Calu3 (cell line): ENCODE data around the gene AMN. TPM values are rescaled to one million over a fixed set of nuclear protein-coding genes. Genes with fewer than 3 reads are reported as not detected.

ENCODE experiments used
- BruUV-seq: library from RNA; stranded (reverse); fragments of 400-500 nt; replicated peaks from 2 replicates; lab custom pipeline; 2021; lab: Mats Ljungman, UMichigan
- CTCF ChIA-PET: fragments of 300-600 bp; sonication (Branson Sonifier 250); formaldehyde crosslinking; loops from one replicate; lab custom pipeline; 2022; ENCODE audit warnings: antibody characterized with exemption; lab: Charles Lee
- DNase-seq: peaks from one replicate; pipeline ENCODE4 v3.0.0; 2022
- H3K27ac Mint-ChIP-seq: one replicate; pipeline ENCODE4 v1.8.0; 2022; ENCODE audit warnings: mixed read lengths; ENCODE audit not compliant: unreplicated experiment
- H3K27me3 Mint-ChIP-seq: one replicate; pipeline ENCODE4 v1.8.0; 2022; ENCODE audit warnings: mixed read lengths; ENCODE audit not compliant: unreplicated experiment
- H3K36me3 Mint-ChIP-seq: one replicate; pipeline ENCODE4 v1.8.0; 2022; ENCODE audit warnings: mild to moderate bottlenecking, moderate library complexity, mixed read lengths; ENCODE audit not compliant: insufficient read depth, unreplicated experiment
- H3K4me1 Mint-ChIP-seq: one replicate; pipeline ENCODE4 v1.8.0; 2022; ENCODE audit warnings: mild to moderate bottlenecking, low read depth, mixed read lengths; ENCODE audit not compliant: unreplicated experiment
- H3K4me3 Mint-ChIP-seq: one replicate; pipeline ENCODE4 v1.8.0; 2022; ENCODE audit warnings: mild to moderate bottlenecking, low read depth, moderate library complexity, mixed read lengths; ENCODE audit not compliant: unreplicated experiment
- H3K9me3 Mint-ChIP-seq: one replicate; pipeline ENCODE4 v1.8.0; 2022; ENCODE audit warnings: low read depth, mixed read lengths; ENCODE audit not compliant: unreplicated experiment
- CTCF ChIP-seq: fragments of 200-600 bp; IDR thresholded peaks from one replicate; pipeline ENCODE4 v1.8.0; 2022; ENCODE audit warnings: antibody characterized with exemption; ENCODE audit not compliant: unreplicated experiment
- intact Hi-C: fragments of 100-400 bp; cut with micrococcal nuclease; formaldehyde crosslinking; loops from one replicate; pipeline ENCODE4 v1.10.0; 2022; ENCODE audit not compliant: unreplicated experiment
- total RNA-seq: library from RNA; stranded (reverse); gene quantifications from 2 replicates; pipeline ENCODE4 v1.2.3, GENCODE V29; 2022

AMN gene
- total RNA-seq, 1 experiment from 2014 or later: 13.7 TPM

GRCh38 chr14:102958461-102958860 is 36.0 kb downstream of the AMN start:
- intact Hi-C loops: no loop called here
- no peak for DNase-seq
- Mint-ChIP-seq H3K4me3 (no peak overlapping the region), H3K9me3 (no peaks in the 10 kb centered on the region), H3K4me1 (no peaks in the 10 kb centered on the region), H3K27ac (no peak overlapping the region), H3K36me3 (peaks cover 54% of the 10 kb centered on the region), H3K27me3 (no peaks in the 10 kb centered on the region)
- no peak for TF ChIP-seq CTCF
- CTCF ChIA-PET: no interaction called here
- BruUV-seq: no TSS peak

- TF ChIP-seq CTCF: no peak
- CTCF ChIA-PET: no interaction called here
- no TSS peak for BruUV-seq
- no peak overlapping the region for H3K27ac Mint-ChIP-seq
- peaks cover 60% of the 10 kb centered on the region for H3K36me3 Mint-ChIP-seq
- no peaks in the 10 kb centered on the region for H3K27me3 Mint-ChIP-seq
- no peaks in the 10 kb centered on the region for H3K4me1 Mint-ChIP-seq
- no peak overlapping the region for H3K4me3 Mint-ChIP-seq
- no peaks in the 10 kb centered on the region for H3K9me3 Mint-ChIP-seq
- no peak for DNase-seq
- intact Hi-C loops: no loop called here
These were observed 39.7 kb downstream of the AMN start for GRCh38 chr14:102962111-102962627.

- no peaks in the 10 kb centered on the region for H3K4me1 Mint-ChIP-seq
- H3K9me3 Mint-ChIP-seq: no peaks in the 10 kb centered on the region
- intact Hi-C loops: no loop called here
- CTCF ChIA-PET: no interaction called here
- no peaks in the 10 kb centered on the region for H3K27me3 Mint-ChIP-seq
- no peak overlapping the region for H3K27ac Mint-ChIP-seq
- peaks cover 70% of the 10 kb centered on the region for H3K36me3 Mint-ChIP-seq
- no peak for TF ChIP-seq CTCF
- no TSS peak for BruUV-seq
- no peak for DNase-seq
- no peak overlapping the region for H3K4me3 Mint-ChIP-seq
These were observed 41.8 kb downstream of the AMN start for GRCh38 chr14:102964152-102964730.

DNA sequence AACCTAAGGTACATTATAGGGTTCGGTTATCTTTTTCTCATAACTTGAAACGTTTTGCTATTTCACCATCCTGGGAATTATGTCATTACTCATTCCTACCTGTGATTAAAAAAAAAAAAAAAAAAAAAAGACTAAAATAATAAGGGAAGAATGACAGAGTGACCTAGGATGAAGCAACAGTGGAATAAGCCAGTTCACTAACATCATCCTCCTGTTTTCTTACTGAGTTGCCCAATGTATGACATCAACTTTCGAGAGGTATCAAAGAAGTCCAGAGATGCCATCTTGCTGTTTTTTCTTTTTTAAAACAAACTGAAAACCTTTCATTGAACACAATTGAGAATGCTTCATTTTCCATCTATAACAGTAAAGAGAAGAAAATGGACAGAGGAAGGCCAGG is 42.8 kb downstream of the AMN start:
- Mint-ChIP-seq H3K27ac (no peak overlapping the region), H3K4me1 (no peaks in the 10 kb centered on the region), H3K36me3 (peaks cover 67% of the 10 kb centered on the region), H3K4me3 (no peak overlapping the region), H3K27me3 (no peaks in the 10 kb centered on the region), H3K9me3 (no peaks in the 10 kb centered on the region)
- CTCF ChIA-PET: no interaction called here
- intact Hi-C loops: no loop called here
- BruUV-seq: no TSS peak
- no peak for DNase-seq
- no peak for TF ChIP-seq CTCF
